ENCODE measurements around the gene FSD1.

Gene FSD1

GRCh38 chr19:4337906-4338440, 33.6 kb downstream of the FSD1 start:
- H3K36me3 ChIP-seq, result no peaks in the 10 kb centered on the region
- H3K4me1 ChIP-seq, result peaks cover 4% of the 10 kb centered on the region; the same call in 1 of the 2 replicates
- no peak for DNase-seq
- no peak overlapping the region for H3K4me3 ChIP-seq (ENCODE audit: low read depth, low read length)
- no peaks in the 10 kb centered on the region for H3K27me3 ChIP-seq
- H3K9me3 ChIP-seq, result no peaks in the 10 kb centered on the region
- no peak for TF ChIP-seq CTCF (IDR thresholded peaks at IDR 0.05; ENCODE audit: low read depth, low read length)

- Histone ChIP-seq H3K9me3 (no peaks in the 10 kb centered on the region), H3K4me3 (ENCODE audit: low read depth, low read length) (no peak within 1 kb of the TSS), H3K27me3 (no peaks in the 10 kb centered on the region), H3K36me3 (no peaks in the 10 kb centered on the region), H3K4me1 (peaks cover 4% of the 10 kb centered on the region; the same call in 1 of the 2 replicates)
- DNase-seq, result no peak
- TF ChIP-seq CTCF (IDR thresholded peaks at IDR 0.05; ENCODE audit: low read depth, low read length), result no peak
These were observed 34.3 kb downstream of the FSD1 start, which contains the start of gene STAP2 for GRCh38 chr19:4338441-4339355. Gene STAP2 (minus strand): TSS chr19:4338827. CDS start chr19:4338753, 74 bp downstream.

- Histone ChIP-seq H3K4me3 (ENCODE audit: low read depth, low read length) (peak overlapping the region; percentile 48), H3K9me3 (no peaks in the 10 kb centered on the region), H3K27me3 (no peaks in the 10 kb centered on the region), H3K4me1 (peaks cover 4% of the 10 kb centered on the region; the same call in 1 of the 2 replicates), H3K36me3 (peaks cover 5% of the 10 kb centered on the region)
- DNase-seq, result no peak
- TF ChIP-seq CTCF (IDR thresholded peaks at IDR 0.05; ENCODE audit: low read depth, low read length), result no peak
These were observed 37.9 kb downstream of the FSD1 start for GRCh38 chr19:4342314-4342614.

GRCh38 chr19:4342615-4343369, 38.4 kb downstream of the FSD1 start:
- peaks cover 4% of the 10 kb centered on the region; the same call in 1 of the 2 replicates for H3K4me1 ChIP-seq
- no peaks in the 10 kb centered on the region for H3K9me3 ChIP-seq
- no peaks in the 10 kb centered on the region for H3K27me3 ChIP-seq
- peaks cover 5% of the 10 kb centered on the region for H3K36me3 ChIP-seq
- peak; percentile 96 for DNase-seq
- peak overlapping the region; percentile 63 for H3K4me3 ChIP-seq (ENCODE audit: low read depth, low read length)
- TF ChIP-seq CTCF (IDR thresholded peaks at IDR 0.05; ENCODE audit: low read depth, low read length), result peak; percentile 47

- no peaks in the 10 kb centered on the region for H3K9me3 ChIP-seq
- DNase-seq, result peak; percentile 97
- TF ChIP-seq CTCF (IDR thresholded peaks at IDR 0.05; ENCODE audit: low read depth, low read length), result no peak
- H3K27me3 ChIP-seq, result no peaks in the 10 kb centered on the region
- H3K36me3 ChIP-seq, result peaks cover 5% of the 10 kb centered on the region
- H3K4me1 ChIP-seq, result peaks cover 4% of the 10 kb centered on the region; the same call in 1 of the 2 replicates
- peak within 1 kb of the TSS; percentile 63 for H3K4me3 ChIP-seq (ENCODE audit: low read depth, low read length)
These were observed 39.2 kb downstream of the FSD1 start, which contains the start of gene MPND for GRCh38 chr19:4343370-4344307. Gene MPND (plus strand): TSS chr19:4343562. CDS start chr19:4343594, 32 bp downstream.

All from BE2C (cell line).